Myocyte (in vitro differentiated cells): ENCODE data around the gene CDADC1. TPM values are rescaled to one million over a fixed set of nuclear protein-coding genes. Genes with fewer than 3 reads are reported as not detected.
"Not testable (repeated sequence)": the region's sequence is repeated elsewhere in the genome, so short reads cannot be mapped to it uniquely, and the experiment has no call there.

Source experiments
- DNase-seq: peaks from one replicate; pipeline ENCODE4 v3.0.0-alpha.2; 2012; ENCODE audit warnings: low read depth
- total RNA-seq: library from RNA; depleted of rRNA; stranded (reverse); fragments of >200 nt; gene quantifications from 2 replicates; pipeline ENCODE4 v1.2.3, GENCODE V29; 2014

CDADC1 gene
- total RNA-seq, 1 donor from 2014 or later: 6.9 TPM

GRCh38 chr13:49292742-49293486 lies 45.2 kb downstream of the CDADC1 start:
- DNase-seq: peak; percentile 30

- DNase-seq: not testable (repeated sequence)
Observed at GRCh38 chr13:49294723-49295122, 47.0 kb downstream of the CDADC1 start.

- DNase-seq: no peak
Observed at GRCh38 chr13:49295244-49295643, 47.5 kb downstream of the CDADC1 start.

GRCh38 chr13:49296659-49297058 lies 48.9 kb downstream of the CDADC1 start:
- no peak for DNase-seq

GRCh38 chr13:49297338-49297737 lies 49.6 kb downstream of the CDADC1 start:
- DNase-seq: no peak

- DNase-seq: no peak
Observed at GRCh38 chr13:49298416-49298815, 50.7 kb downstream of the CDADC1 start.

- no peak for DNase-seq
Observed at GRCh38 chr13:49298903-49299605, 51.3 kb downstream of the CDADC1 start.

- no peak for DNase-seq
Observed at GRCh38 chr13:49300276-49300675, 52.6 kb downstream of the CDADC1 start.

- peak; percentile 71 for DNase-seq
Observed at GRCh38 chr13:49300739-49301589, 53.2 kb downstream of the CDADC1 start.

- DNase-seq: no peak
Observed at GRCh38 chr13:49302222-49302621, 54.5 kb downstream of the CDADC1 start.

- DNase-seq: no peak
Observed at GRCh38 chr13:49302817-49303216, 55.1 kb downstream of the CDADC1 start.

- no peak for DNase-seq
Observed at GRCh38 chr13:49303533-49304252, 56.0 kb downstream of the CDADC1 start.

- DNase-seq: no peak
Observed at GRCh38 chr13:49304356-49304755, 56.6 kb downstream of the CDADC1 start.

GRCh38 chr13:49304763-49305700 lies 57.3 kb downstream of the CDADC1 start:
- DNase-seq: no peak

- no peak for DNase-seq
Observed at GRCh38 chr13:49305792-49306425, 58.2 kb downstream of the CDADC1 start.

- DNase-seq: no peak
Observed at GRCh38 chr13:49307365-49307764, 59.6 kb downstream of the CDADC1 start.

- no peak for DNase-seq
Observed at GRCh38 chr13:49308097-49308875, 60.6 kb downstream of the CDADC1 start.

- no peak for DNase-seq
Observed at GRCh38 chr13:49308921-49309408, 61.2 kb downstream of the CDADC1 start.

- DNase-seq: no peak
Observed at GRCh38 chr13:49310251-49310650, 62.5 kb downstream of the CDADC1 start.
